Iris pigment epithelial cell (primary cell): ENCODE data around the gene UMOD.
A peak's percentile ranks its signal among the peaks of the same experiment; 100 is the strongest.

Experiments
- DNase-seq: peaks from one replicate; pipeline ENCODE4 v3.0.0-alpha.2; 2011; ENCODE audit warnings: low read depth

Gene UMOD

GRCh38 chr16:20300312-20301097 is 52.0 kb downstream of the UMOD start:
- peak; percentile 40 for DNase-seq

GRCh38 chr16:20298452-20298851 is 54.1 kb downstream of the UMOD start:
- DNase-seq: no peak

- no peak for DNase-seq
These were observed 61.0 kb downstream of the UMOD start for GRCh38 chr16:20291208-20292206.

GRCh38 chr16:20289571-20289970 is 62.9 kb downstream of the UMOD start:
- no peak for DNase-seq

- DNase-seq: no peak
These were observed 66.5 kb downstream of the UMOD start for GRCh38 chr16:20285993-20286499.
